ENCODE data around the gene CLBA1.
"Not testable (repeated sequence)": the region's sequence is repeated elsewhere in the genome, so short reads cannot be mapped to it uniquely, and the experiment has no call there.

Gene CLBA1

GRCh38 chr14:104985675-104986486 is at the start of gene CLBA1:
CLBA1 (plus strand) TSS chr14:104985788; CDS start chr14:104986432, 644 bp downstream.
- peak; percentile 74 to 78 for DNase-seq

DNA sequence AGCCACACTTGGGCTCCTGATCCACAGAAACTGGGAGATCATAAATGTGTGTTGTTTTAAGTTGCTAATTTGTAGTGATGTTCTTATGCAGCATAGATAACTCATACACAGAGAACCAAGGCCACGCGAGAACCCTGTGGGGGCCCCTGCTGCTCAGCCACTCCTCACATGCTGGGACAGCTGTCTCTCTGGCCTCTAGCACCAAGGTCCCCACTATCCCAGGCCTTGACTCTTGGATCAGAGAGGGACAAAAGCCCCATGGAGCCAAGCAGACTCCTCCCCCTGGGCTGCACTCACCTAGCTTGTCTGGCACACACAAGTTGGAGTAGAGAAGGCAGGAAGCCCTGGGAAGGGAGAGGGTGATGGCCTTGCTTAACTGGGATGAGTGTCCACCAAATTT is 49.6 kb upstream of the CLBA1 start:
- DNase-seq, result no peak

- no peak for DNase-seq
Measured at GRCh38 chr14:104936361-104937155, 49.0 kb upstream of the CLBA1 start.

- DNase-seq, result no peak
Measured at GRCh38 chr14:104937161-104937560, 48.4 kb upstream of the CLBA1 start.

DNA sequence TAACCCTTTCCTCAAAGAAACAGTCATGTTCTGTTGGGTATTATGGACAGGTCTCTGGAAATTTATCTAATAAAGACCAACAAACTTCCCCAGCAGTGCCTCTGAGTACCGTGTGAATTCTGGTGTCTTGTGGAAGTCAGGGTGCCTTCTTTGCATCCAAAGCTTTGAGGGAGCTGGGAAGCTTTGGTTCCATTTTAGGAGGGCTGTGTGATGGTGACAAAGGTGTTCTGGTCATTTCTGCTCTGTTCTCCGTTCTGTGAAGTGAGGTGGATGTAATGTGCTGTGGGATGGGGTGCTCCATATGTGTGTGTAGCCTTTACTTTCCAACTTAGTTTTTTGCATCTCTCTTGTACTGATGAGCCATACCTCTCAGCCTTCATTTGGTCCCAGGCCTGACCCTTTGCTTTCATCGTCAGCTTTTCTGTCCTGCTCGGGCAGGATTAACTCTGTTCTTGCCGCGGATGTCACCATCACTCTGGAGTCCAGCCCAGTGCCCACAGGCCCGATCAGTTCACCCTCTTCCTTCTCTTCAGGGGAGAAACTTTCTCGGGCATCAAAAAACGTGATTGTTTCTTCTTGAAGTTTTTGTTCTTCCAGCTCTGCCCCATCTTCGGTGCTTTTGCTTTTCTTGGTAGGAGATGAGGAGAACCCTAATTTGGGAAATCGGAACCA is 47.8 kb upstream of the CLBA1 start:
- no peak for DNase-seq

DNA sequence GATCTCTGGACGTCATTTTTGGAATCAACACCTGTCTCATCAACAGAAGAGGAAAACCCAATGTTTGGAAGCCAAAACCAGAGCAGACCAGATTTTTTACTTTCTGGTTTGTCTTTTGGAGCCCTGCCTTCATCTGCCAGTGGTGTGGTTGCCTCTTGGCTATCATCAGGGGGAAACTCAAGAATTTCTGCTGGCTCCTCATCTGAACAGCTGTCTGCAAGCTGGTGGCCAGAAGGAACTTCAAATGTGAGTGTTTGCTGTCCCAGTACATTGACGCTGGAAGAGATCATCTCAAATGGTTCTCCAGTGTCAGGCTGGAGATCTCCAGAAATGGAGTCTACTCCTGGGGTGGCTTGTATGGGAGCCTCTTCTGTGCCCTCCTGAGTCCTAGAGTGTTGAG is 47.2 kb upstream of the CLBA1 start:
- DNase-seq, result no peak

DNA sequence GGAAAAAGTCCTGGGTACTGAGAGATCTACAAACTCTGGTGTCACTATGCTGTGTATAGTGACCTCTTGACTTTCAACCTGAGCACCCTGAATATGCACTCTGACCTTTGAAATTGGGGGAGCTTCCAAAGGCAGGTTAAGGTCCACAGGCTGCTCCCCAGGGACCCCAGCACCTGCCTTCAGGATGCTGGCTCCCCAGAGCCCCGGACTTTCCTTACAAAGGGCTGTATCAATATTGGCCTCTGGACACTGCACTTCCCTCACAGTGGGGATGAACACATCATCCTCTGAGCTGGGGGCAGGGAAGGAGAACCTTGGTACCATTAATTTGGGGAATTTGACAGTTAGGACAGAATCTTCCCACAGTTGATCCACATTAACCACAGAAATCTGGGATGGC is 46.6 kb upstream of the CLBA1 start:
- no peak for DNase-seq

GRCh38 chr14:104939666-104940410 is 45.8 kb upstream of the CLBA1 start:
- no peak for DNase-seq

- DNase-seq, result no peak
Measured at GRCh38 chr14:104940526-104941150, 45.0 kb upstream of the CLBA1 start.

DNA sequence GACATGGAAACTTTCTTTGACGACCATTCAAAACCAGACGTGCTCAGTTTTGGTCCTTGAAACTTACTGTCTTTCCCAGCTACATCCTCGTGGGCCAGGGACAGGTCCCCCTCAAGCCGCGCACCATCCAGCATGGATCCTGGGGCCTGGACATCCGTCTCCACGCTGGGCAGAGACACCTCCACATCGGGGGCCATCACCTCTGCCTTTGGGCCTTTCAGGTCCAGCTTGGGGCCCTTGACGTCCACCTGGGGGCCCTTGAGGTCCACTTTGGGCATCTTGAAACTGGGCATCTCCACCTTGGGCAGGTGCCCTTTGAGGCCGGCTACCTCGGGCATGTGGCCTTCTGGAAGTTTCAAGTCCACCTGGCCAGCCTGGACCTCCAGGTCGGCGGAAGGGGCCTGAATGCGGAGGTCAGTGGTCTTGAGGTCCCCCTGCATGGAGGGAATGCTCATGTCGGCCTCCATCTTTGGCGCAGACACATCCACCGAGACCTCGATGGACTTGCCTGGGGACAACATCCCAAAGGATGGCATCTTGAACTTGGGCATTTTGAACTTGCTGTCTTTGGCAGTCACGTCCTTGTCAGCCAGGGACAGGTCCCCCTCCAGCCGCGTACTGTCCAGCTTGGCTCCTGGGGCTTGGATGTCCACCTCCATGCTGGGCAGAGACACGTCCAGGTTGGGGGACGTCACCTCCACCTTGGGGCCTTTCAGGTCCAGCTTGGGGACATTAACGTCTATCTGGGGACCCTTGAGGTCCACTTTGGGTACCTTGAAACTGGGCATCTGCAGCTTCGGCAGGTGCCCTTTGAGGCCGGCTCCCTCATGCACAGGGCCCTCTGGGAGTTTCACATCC is 43.9 kb upstream of the CLBA1 start:
- DNase-seq, result no peak

DNA sequence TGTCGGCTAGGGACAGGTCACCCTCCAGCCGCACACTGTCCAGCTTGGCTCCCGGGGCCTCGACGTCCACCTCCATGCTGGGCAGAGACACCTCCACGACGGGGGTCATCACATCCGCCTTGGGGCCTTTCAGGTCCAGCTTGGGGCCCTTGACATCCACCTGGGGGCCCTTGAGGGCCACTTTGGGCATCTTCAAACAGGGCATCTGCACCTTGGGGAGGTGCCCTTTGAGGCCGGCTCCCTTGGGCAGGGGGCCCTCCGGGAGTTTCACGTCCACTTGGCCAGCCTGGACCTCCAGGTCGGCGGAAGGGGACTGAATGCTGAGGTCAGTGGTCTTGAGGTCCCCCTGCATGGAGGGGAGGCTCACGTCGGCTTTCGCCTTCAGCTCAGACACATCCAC is 43.0 kb upstream of the CLBA1 start:
- DNase-seq, result no peak

- DNase-seq, result not testable (repeated sequence)
Measured at GRCh38 chr14:104943216-104944015, 42.2 kb upstream of the CLBA1 start.

GRCh38 chr14:104944016-104944308 is 41.6 kb upstream of the CLBA1 start:
- DNase-seq, result not testable (repeated sequence)

GRCh38 chr14:104944436-104945205 is 41.0 kb upstream of the CLBA1 start:
- not testable (repeated sequence) for DNase-seq

DNA sequence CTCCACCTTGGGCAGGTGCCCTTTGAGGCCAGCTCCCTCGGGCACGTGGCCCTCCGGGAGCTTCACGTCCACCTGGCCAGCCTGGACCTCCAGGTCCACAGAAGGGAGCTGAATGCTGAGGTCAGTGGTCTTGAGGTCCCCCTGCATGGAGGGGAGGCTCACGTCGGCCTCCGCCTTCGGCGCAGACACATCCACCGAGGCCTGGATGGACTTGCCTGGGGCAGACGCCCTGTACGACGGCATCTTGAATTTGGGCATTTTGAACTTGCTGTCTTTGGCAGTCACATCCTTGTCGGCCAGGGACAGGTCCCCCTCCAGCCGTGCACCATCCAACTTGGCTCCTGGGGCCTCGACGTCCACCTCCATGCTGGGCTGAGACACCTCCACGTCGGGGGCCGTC is 40.3 kb upstream of the CLBA1 start:
- DNase-seq, result not testable (repeated sequence)

GRCh38 chr14:104945986-104946965 is 39.3 kb upstream of the CLBA1 start:
- DNase-seq, result not testable (repeated sequence)

DNA sequence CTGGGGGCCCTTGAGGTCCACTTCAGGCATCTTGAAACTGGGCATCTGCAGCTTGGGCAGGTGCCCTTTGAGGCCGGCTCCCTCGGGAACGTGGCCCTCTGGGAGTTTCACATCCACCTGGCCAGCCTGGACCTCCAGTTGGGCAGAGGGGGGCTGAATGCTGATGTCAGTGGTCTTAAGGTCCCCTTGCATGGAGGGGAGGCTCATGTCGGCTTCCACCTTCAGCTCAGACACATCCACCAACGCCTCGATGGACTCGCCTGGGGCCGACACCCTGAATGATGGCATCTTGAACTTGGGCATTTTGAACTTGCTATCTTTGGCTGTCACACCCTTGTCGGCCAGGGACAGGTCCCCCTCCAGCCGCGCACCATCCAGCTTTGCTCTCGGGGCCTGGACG is 38.4 kb upstream of the CLBA1 start:
- not testable (repeated sequence) for DNase-seq

Measured in activated CD4-positive, alpha-beta T cell treated with anti-CD3 and anti-CD28 coated beads, Interleukin-2, amount 50 U/mL, for 4 hours (primary cell).